ENCODE measurements around the gene CYP27B1.

CYP27B1 gene

DNA sequence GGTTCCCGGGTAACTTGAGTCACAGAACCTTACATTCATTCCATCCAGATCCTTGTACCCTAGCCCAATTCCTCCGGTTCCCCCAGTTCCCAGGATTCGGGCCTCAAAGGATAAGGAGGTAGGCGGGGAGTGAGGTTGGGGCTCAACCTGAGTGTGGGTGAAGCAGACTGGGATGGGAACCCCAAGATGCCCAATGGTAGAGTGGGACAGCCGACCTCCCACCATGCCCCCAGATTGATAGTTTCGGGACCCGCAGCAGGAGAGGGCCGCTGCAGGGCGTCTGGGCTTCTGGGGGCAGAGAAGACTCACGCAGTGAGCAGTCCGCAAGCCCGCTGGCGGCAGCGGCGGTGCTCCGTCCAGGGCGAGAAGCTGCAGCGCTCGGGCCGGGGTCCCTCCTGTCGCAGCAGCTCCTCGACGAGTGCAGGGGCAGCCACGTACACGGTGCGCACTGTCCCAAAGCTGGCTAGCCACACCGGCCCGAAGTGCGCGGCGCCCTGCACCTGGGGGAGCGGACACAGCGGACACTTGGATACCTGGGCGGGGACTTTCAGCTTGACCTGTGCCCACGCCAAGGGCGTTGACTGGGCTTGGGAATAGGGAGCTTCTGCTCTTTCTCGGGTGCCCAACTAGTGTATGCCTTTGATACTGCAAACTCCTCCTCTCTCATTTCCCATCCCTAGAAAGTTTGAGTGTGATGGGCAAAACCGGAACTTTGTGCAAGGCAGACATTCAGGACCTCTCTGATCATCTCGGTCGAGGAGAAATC, 997 bp downstream of the CYP27B1 start:
- DNase-seq (ENCODE audit: low read depth, low spot score) = no peak

DNA sequence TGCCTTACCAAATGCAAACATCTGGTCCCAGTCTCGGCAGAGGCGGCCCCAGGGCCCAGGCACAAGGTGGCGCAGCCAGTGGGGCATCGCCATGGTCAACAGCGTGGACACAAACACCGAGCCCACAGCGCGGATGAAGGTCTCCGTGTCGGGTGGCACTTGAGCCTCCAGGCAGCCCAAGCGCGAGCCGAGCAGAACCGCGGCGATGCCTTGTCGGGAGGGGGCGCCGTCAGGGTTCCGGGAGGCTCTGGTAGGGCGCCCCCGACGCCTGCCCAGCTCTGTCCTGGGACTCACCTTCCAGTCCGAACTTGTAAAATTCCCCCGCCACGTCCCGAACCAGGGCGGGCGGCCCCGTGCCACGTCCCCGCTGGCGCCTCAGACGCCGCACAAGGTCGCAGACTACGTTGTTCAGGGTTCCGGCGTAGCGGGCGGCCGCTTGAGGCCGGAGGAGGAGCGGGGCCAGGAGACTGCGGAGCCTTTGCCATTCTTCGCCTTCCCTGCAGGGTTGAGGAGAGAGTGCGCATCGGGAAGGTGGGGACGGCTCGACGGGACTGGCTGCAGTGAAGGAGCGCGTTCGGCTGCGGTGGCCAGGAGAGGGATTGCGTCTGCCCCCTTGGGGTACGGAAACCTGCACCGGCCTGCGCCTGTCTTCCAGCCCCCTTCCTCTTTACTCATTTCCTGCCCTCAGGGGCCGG, 1.7 kb downstream of the CYP27B1 start:
- DNase-seq (ENCODE audit: low read depth, low spot score) = no peak

DNA sequence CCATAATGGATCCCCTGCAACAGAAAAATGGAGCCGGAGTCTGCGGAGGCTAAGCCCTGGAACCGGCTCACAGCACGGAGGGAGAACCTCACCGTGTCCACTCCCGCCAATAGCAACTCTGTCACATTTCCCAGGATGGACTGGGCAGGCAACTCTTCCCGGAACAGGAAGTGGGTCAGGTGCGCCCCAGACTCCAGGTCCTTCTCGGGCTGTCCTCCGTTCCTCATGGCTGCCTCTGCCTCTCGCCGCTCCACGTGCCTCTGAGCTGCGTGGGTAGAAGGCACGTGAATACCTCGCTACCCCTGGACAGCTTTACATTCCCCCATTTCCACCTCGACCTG, 2.2 kb downstream of the CYP27B1 start:
- no peak for DNase-seq (ENCODE audit: low read depth, low spot score)

DNA sequence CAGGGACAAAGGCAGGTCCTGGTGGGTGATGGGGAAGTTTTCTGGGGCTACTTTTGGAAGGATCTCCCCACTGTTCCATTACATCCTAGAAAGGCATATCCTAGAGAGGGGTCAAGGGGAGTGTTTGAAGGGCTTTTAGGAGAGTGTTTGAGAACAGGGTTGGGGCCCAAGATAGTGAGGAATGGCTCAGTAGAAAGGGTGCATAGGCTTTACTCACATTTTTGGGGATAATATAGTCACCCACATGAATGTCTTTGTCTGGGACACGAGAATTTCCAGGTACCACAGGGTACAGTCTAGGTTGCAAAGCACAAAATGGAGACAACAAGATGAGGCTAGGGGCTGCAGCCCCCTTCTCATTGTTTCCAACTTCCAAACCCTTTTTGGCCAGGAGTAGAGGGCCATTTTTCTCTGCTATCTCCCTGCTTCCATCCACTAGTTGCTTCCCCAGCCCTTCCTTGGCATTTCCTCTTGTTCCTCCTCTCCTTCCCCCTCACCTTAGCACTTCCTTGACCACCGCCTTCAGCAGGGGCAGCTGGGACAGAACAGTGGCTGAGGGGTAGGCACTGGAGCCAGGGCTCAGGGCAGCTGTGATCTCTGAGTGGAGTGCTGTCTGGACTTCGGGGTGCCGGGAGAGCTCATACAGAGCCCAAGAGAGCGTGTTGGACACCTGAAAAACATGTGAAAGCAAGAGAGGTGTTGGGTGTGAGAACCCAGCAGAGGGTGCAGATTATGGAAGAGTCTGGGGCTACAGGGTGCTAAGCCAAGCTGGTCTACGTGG, 2.8 kb downstream of the CYP27B1 start:
- no peak for DNase-seq (ENCODE audit: low read depth, low spot score)

DNA sequence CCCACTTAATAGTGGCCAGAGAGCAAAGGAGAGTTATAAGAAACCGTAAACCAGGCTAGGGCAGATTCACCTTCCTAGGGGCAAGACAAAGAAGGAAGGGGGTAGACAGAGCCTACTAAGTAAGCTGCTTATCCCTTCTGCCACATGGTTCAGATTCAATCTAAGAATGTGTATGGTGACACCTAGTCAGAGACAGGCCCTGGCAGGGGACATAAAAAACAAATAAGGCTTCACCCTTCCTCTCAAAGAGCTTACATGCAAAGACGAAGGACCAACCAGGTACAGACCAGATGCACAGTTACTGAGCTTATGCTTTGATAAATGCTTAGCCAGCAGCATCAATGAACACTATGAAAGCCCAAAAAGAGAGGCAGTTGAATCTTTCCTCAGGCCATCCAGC, 4.4 kb downstream of the CYP27B1 start:
- DNase-seq (ENCODE audit: low read depth, low spot score) = no peak

DNA sequence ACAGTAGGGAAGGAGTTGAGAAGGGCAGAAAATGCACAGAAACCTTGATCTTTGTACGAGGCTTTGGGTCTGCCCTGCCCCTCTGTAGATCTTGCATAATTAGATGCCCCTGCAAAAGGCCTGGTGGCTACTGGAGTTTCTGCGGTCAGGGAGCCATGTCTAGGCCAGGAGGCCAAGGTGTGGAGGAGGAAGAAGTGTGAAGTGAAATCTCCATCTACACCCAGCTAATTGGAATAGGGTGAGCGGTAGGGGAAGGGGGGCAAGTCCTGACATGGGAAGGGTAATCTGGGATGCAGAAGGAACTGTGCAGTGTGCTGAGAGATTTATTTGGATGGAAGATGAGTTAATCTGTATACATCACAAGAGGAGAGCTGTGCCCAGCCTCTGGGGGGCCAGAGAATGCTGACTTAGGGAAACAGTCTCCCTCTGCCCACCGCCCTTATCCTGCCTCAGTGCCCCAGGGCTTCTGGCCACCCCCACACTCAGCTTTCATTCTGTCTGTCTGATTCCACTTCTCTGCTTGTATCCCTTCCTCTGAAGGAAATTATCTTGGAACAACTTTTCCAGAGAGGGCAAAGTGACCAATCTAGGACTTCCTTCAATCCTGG, 5.4 kb downstream of the CYP27B1 start:
- DNase-seq (ENCODE audit: low read depth, low spot score) = no peak

DNA sequence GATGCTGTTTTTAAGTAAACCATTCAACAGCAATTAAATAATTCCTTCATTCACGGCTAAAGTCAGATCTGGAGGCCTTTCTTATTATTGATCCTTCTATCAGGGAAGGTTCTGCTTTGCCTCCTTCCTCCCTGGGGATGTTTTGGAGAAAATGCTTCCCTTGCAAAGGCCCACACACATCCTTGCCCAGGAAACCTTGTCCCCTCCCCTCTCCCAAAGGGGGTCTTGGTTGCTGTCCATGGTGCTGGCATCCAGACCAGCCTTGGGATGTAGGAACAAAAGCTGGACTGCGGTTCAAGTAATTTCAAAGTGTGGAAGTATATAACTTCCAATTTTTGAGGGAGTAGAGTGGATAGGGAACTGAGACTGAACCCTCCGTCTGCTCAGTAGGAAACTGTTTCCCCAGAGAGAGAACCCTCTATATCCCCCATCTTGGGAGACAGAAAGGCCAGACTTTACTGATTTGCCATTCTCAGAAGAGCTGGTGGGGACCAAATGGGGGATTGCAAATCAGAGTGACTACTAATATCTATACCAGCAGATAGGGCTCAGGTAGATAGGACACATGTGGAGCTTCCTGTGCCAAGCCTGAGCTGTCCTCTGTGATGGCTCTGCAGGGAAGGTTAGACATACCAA, 6.4 kb downstream of the CYP27B1 start:
- no peak for DNase-seq (ENCODE audit: low read depth, low spot score)

DNA sequence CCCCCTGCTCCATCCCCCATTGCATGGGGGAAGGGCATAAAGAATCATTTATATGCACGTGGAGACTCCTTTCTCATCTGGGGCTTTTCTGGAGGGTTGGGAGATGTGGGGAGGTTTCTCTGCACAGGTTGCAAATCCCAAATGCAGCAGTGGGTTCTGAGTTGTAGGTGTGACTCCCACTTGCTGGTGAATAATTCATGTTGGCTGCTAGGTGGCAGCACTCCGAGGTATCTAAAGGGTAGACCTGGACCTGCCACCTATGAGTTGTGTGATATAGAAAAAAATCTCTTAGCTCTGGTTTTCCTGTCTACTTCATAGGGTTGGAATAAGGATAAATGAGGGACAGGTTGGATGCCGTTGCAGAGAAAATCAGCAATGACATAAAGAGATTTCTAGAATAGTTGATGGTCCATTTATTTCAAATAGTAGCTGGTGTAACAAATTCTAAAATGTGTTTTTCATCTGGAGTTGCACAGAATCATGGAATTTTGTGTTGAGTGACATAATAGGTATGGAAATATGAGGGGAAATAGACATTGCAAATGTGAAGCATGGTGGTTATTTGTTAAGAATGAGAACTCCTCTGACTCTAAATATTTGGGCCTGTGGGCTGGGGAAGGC, 7.4 kb downstream of the CYP27B1 start:
- DNase-seq (ENCODE audit: low read depth, low spot score) = no peak

DNA sequence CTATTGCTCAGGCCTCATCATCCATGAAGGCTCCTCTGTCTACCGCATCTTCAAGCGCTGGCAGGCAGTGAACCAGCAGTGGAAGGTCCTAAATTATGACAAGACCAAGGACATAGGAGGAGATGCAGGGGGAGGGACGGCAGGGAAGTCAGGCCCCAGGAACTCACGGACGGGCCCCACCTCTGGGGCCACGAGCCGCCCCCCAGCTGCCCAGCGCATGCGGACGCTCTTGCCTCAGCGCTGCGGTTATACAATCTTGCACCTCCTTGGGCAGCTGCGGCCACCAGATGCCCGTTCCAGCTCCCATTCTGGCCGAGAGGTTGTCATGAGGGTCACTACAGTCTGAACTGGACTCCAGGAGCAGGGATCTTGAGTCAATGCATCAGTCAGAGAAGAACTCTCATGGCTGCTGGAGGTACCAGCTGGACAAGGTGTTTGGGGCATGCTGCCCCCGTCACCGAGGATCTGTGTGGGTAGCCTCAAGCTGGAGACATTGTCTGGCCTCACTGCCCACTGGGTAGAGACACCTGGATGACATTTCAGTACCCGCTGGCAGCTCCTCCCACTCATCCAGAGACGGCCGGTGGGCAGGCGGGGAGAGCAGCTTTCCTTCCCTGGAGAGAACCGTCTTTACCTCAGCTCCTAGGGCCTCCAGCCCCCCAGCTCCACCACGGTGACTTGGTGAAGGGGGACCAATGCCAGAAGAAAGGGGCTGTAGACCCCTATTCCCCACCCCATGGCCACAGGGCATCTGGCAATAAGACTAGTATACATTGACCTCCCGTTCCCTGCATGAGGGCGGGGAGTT, 8.1 kb downstream of the CYP27B1 start:
- no peak for DNase-seq (ENCODE audit: low read depth, low spot score)

DNA sequence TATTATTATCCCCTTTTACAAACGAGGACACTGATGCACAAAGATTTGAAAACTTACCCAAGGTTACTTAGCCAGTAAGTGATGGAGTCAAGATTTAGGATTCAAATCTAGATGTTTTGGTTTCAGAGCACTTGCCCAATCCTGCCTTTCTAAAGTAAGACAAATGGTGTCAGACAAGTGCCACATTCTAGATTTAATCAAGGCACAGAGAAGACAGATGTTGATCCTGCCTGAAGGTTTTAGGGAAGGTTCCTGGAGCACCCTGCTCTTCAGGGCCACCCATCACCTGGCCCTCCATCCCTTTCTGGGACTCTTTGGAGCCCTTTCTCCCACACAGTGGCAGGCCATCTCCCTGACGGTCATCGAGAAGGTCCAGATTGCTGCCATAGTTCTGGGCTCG, 9.1 kb downstream of the CYP27B1 start:
- no peak for DNase-seq (ENCODE audit: low read depth, low spot score)

DNA sequence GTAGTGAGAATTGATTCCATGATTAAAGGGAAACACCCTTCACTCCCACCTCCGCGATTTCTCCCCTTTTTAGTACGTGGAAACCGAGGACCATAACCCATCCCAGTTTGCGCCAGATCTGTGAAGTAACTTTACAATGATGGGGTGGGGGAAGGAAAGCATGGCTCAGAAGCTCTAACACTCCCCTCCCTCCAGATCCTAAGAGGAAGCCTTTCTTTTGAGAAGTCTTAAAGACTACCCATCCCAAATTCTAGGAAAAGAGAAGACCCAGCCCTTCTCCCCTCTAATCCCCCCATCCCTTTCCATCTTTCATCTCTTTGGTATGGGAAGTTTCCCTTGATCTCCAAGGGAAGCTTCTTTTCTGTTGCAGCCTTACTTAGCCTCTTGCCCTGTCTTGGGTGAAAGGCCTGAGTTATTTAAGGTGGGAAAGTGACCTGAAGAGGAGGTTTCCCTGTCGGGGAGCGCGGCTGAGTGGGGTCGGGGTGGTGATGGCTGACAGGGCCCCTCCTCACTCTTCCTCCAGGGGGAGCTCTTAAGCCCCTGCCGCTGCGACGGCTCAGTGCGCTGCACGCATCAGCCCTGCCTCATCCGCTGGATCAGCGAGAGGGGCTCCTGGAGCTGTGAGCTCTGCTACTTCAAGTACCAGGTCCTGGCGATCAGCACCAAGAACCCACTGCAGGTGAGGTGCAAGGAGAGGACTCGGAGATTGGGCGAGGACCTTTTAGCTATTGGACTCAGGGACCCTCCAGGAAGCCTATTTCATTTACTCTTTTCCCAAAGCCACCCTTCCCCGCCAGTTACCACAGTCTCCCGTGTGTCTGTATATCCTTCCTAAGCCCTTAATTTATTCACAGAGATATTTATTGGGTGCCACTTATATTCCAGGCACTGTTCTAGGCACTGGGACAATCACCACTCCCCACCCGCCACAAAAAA, 10.2 kb downstream of the CYP27B1 start:
- no peak for DNase-seq (ENCODE audit: low read depth, low spot score)

DNA sequence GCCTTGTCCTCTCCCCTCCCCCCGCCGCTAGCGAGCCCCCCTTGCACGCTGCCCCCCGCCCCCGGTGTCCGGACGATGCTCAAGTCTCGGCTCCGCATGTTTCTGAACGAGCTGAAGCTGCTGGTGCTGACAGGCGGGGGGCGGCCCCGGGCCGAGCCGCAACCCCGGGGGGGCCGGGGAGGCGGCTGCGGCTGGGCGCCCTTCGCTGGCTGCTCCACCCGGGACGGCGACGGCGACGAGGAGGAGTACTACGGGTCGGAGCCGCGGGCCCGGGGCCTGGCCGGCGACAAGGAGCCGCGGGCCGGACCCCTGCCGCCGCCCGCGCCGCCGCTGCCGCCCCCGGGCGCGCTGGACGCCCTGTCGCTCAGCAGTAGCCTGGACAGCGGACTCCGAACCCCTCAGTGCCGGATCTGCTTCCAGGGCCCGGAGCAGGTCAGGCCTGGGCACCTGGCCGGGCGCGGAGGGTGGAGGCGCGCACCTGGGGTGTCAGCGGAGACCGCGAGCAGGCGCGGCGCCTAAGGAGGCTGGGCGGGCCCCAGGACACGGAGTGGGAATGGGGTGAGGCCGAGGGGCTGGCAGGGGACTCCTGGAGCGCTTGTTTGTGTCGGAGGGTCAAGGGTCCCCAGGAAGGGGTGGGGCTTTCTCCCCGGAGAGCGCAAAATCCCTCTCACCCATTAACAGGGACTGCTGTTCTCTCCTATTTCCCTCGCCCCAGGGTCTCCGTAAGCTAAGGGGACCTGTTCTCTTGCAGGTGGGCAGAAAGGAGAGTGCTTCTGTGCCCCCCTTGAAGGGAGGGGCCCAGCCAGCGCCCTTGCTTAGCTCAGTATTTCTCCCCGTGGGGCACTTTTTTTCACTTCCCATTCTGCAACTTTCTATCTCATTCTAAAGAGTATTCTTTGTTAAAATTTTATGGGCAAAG, 11.2 kb downstream of the CYP27B1 start:
- DNase-seq (ENCODE audit: low read depth, low spot score) = no peak

DNA sequence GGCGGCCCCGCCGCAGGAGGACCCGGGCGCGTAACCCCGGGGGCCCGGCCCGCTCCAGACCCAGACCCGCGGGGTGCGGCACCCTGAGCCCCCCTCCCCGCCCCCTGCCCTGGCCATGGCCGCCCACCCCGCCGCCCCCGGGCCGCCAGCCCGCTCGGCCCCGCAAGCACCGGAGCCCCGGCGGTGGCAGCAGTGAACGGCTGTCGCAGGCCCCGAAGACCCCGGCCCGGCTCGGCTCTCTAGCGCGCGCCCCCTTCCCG, 11.8 kb downstream of the CYP27B1 start:
- DNase-seq (ENCODE audit: low read depth, low spot score) = no peak

DNA sequence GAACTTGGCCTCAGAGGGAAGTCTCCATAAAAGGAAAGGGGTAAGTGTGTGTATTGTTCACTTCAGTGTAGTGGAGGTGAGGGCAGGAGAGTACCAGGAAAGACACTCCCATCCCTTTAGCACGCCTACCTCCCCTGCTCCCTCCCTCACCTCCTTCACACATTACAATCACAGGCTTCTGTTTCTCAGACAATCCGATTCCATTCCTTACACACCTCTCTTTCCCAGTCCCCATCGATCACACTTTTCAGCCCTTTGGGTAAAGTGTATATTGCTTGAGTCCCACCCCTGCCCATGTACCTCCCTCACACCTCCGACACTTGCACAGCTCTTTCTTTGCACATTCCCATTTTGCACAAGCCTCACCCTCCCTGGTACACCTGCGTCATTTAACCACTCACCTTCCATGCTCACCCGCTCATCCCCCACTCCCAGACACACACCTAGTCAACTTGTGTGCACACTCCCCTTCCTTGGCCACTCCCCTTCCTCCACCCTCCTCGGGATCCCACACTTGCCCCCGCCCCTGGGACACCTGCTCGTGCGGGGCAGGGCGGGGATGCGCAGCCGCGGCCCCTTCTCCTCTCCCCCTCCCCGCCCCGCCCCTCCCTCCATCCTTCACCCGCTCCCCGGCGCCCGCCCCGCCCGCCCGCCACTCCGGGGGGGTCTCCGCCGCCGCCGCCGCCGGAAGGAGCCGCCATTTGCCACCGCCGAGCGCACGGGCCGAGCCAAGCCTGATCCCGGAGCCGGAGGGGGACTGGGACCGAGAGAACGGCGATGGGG, 12.3 kb downstream of the CYP27B1 start, which contains the start of gene MARCHF9:
Gene MARCHF9, plus strand, starts transcription at position 693 of the 783 bp plus-strand sequence. CDS start 426 bp downstream, outside the sequence.
- DNase-seq (ENCODE audit: low read depth, low spot score) = no peak

DNA sequence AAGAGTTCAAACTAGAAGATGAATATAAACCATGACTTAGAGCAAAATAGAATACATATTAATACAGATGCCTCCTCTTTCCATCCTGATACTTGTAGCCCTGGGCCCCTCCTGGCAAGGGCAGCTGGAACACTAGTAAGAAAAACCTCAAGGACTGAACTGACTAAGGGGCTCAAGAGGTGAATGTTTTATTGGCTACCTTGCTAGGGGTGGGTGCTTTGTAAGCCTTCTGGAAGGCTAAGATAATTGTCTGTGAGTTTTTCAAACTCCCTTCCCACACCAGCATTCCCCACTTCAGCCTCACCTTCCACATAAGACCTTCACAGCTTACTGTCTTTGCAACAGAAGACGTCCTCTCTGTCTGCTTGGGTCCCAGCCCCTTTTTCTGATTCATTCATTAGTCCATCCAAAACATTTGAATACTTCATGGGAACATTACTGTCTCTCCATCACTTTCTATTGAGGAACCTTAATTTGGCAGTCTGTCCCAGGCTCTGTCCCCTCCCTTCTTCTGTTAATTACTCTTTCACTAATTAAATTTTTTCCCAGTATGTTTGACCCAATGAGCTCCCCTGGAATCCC, 13.0 kb downstream of the CYP27B1 start:
- DNase-seq (ENCODE audit: low read depth, low spot score) = no peak

DNA sequence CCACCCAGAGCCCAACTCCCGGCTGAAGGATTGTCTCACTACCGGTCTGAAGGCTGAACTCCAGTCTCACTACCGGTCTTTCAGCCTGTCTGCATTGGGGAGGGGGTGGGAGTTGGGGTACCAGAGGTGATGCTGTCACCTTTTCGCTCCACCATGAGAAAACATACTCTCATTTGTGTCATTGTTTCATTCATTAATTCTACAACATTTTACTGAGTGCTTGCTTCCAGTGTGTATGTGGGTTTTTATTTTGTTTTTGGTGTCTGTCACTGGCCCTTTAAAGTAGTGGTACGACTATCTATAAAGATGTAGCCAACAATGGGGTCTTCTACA, 14.2 kb downstream of the CYP27B1 start:
- no peak for DNase-seq (ENCODE audit: low read depth, low spot score)
